Measurements from ENCODE around the gene AHCYL2. TPM values are rescaled to one million over a fixed set of nuclear protein-coding genes. Genes with fewer than 3 reads are reported as not detected.

Gene AHCYL2
- total and polyA plus RNA-seq, 2 experiments from 2014 or later, result 7.8 to 29.4 TPM

GRCh38 chr7:129454249-129454551, 229.4 kb downstream of the AHCYL2 start:
- no peaks in the 10 kb centered on the region for H3K9me2 ChIP-seq (ENCODE audit: insufficient read depth)
- no peak overlapping the region for H3K27ac ChIP-seq (ENCODE audit: low read depth)
- no peak overlapping the region for H3K4me2 ChIP-seq
- ATAC-seq (no peak), DNase-seq (ENCODE audit: low spot score) (no peak)
- no peaks in the 10 kb centered on the region for H3F3A ChIP-seq (replicated peaks; ENCODE audit: low read depth)
- Mint-ChIP-seq H3K27me3 (ENCODE audit: insufficient read depth, low read depth, poor library complexity) (peaks cover 1% of the 10 kb centered on the region), H3K4me1 (no peaks in the 10 kb centered on the region), H3K4me3 (no peak overlapping the region), H3K27ac (no peak overlapping the region; the same call in 1 of the 2 replicates), H3K36me3 (ENCODE audit: low read depth) (peaks cover 21% of the 10 kb centered on the region), H3K9me3 (peaks cover 1% of the 10 kb centered on the region; the same call in 1 of the 3 replicates)
- no peak overlapping the region for H2AFZ ChIP-seq
- no peaks in the 10 kb centered on the region for H4K20me1 ChIP-seq (replicated peaks; ENCODE audit: insufficient read depth)
- no peaks in the 10 kb centered on the region for H3K4me1 ChIP-seq (ENCODE audit: insufficient read depth)
- H3K79me2 ChIP-seq (replicated peaks; ENCODE audit: insufficient read depth), result no peaks in the 10 kb centered on the region
- no peak overlapping the region for H3K4me3 ChIP-seq
- TF ChIP-seq ZNF114 (CRISPR knock-in tag; IDR thresholded peaks at IDR 0.05), result no peak
- no peak for TF ChIP-seq EZH2phosphoT487 (IDR thresholded peaks at IDR 0.05; ENCODE audit: unreplicated experiment)
- no peak for TF ChIP-seq POLR2AphosphoS5 (IDR thresholded peaks at IDR 0.05; ENCODE audit: low read depth)
- TF ChIP-seq STAT1 (IDR thresholded peaks at IDR 0.05; ENCODE audit: unreplicated experiment), result no peak
- no peak for TF ChIP-seq CREB1 (CRISPR knock-in tag; IDR thresholded peaks at IDR 0.05; ENCODE audit: low read depth)
- TF ChIP-seq EZH2 (IDR thresholded peaks at IDR 0.05; ENCODE audit: low read depth, unreplicated experiment), result no peak
- TF ChIP-seq ETS1 (IDR thresholded peaks at IDR 0.05), result no peak
- no peaks in the 10 kb centered on the region for H3K27me3 ChIP-seq (ENCODE audit: insufficient read depth)
- H3K36me3 ChIP-seq (ENCODE audit: insufficient read depth), result peaks cover 8% of the 10 kb centered on the region

GRCh38 chr7:129456421-129456820, 231.6 kb downstream of the AHCYL2 start:
- DNase-seq (ENCODE audit: low spot score) (no peak), ATAC-seq (no peak)
- H3K27me3 Mint-ChIP-seq (ENCODE audit: insufficient read depth, low read depth, poor library complexity), result peaks cover 1% of the 10 kb centered on the region
- no peak overlapping the region for H3K4me3 Mint-ChIP-seq
- no peak overlapping the region for H3K4me2 ChIP-seq
- H3K27ac Mint-ChIP-seq, result no peak overlapping the region
- no peak overlapping the region for H2AFZ ChIP-seq
- H3K4me1 ChIP-seq (ENCODE audit: insufficient read depth), result no peaks in the 10 kb centered on the region
- H3K27ac ChIP-seq (ENCODE audit: low read depth), result no peak overlapping the region
- H3K79me2 ChIP-seq (replicated peaks; ENCODE audit: insufficient read depth), result no peaks in the 10 kb centered on the region
- H3K27me3 ChIP-seq (ENCODE audit: insufficient read depth), result no peaks in the 10 kb centered on the region
- no peaks in the 10 kb centered on the region for H3K9me3 Mint-ChIP-seq
- no peaks in the 10 kb centered on the region for H3F3A ChIP-seq (replicated peaks; ENCODE audit: low read depth)
- H3K36me3 Mint-ChIP-seq (ENCODE audit: low read depth), result peaks cover 8% of the 10 kb centered on the region
- H4K20me1 ChIP-seq (replicated peaks; ENCODE audit: insufficient read depth), result no peaks in the 10 kb centered on the region
- no peaks in the 10 kb centered on the region for H3K9me2 ChIP-seq (ENCODE audit: insufficient read depth)
- no peaks in the 10 kb centered on the region for H3K4me1 Mint-ChIP-seq
- H3K4me3 ChIP-seq, result no peak overlapping the region
- H3K36me3 ChIP-seq (ENCODE audit: insufficient read depth), result peaks cover 18% of the 10 kb centered on the region
- no peak for TF ChIP-seq ZNF114 (CRISPR knock-in tag; IDR thresholded peaks at IDR 0.05)
- no peak for TF ChIP-seq POLR2AphosphoS5 (IDR thresholded peaks at IDR 0.05; ENCODE audit: low read depth)
- TF ChIP-seq REST (IDR thresholded peaks at IDR 0.05; ENCODE audit: unreplicated experiment), result no peak
- no peak for TF ChIP-seq ZNF462 (CRISPR knock-in tag; IDR thresholded peaks at IDR 0.05)
- no peak for TF ChIP-seq CTCF (conservative IDR thresholded peaks at IDR 0.05; ENCODE audit: low read depth in 2 of 2)

Data from GM23338 (cell line).